K562 (cell line): Measurements from ENCODE around the gene PRAME. TPM values are rescaled to one million over a fixed set of nuclear protein-coding genes. Genes with fewer than 3 reads are reported as not detected.

Experiments
- CBX3 ChIP-seq, 2 experiments: IDR thresholded peaks; 1 replicate in 1 of 2; 2 replicates in 1 of 2; pipeline ENCODE4 v1.6.1; 2012; ENCODE audit warnings: inconsistent platforms in 2 of 2, low read length in 2 of 2, borderline replicate concordance in 1 of 2, control low read depth in 1 of 2
- CC2D1A ChIP-seq: fragments of 450-650 bp; IDR thresholded peaks from 2 replicates; pipeline ENCODE4 v1.6.1; 2017; ENCODE audit warnings: mild to moderate bottlenecking
- CSDE1 ChIP-seq, 2 experiments: fragments of 450-650 bp; IDR thresholded peaks; 2 replicates each; pipeline ENCODE4 v1.6.1; 2016; ENCODE audit warnings: mild to moderate bottlenecking in 1 of 2
- GMEB1 ChIP-seq: fragments of 250-450 bp; sonication (Bioruptor Pico); IDR thresholded peaks from 2 replicates; pipeline ENCODE4 v1.4.0; 2020; ENCODE audit warnings: mild to moderate bottlenecking
- HDAC6 ChIP-seq: IDR thresholded peaks from 2 replicates; pipeline ENCODE4 v1.6.1; 2012; ENCODE audit warnings: low read depth, mild to moderate bottlenecking, control low read depth, inconsistent platforms, low read length, moderate library complexity
- HIVEP1 ChIP-seq: fragments of 250-450 bp; sonication (Bioruptor Pico); IDR thresholded peaks from 2 replicates; pipeline ENCODE4 v1.4.0; 2020; ENCODE audit warnings: mild to moderate bottlenecking
- KDM2B ChIP-seq: fragments of 250-450 bp; sonication (Bioruptor Pico); IDR thresholded peaks from 2 replicates; pipeline ENCODE4 v1.8.0; 2021; ENCODE audit warnings: mild to moderate bottlenecking, moderate library complexity
- MEF2D ChIP-seq: conservative IDR thresholded peaks from 2 replicates; pipeline ENCODE4 v1.6.1; 2016; ENCODE audit warnings: low read depth, missing genetic modification characterization, missing compliant biosample characterization
- PHF20 ChIP-seq: fragments of 450-650 bp; IDR thresholded peaks from 2 replicates; pipeline ENCODE4 v1.6.1; 2018; ENCODE audit not compliant: partially characterized antibody
- SPI1 ChIP-seq: IDR thresholded peaks from 2 replicates; pipeline ENCODE4 v1.6.1; 2011; ENCODE audit warnings: low read depth, low read length, control low read depth, borderline replicate concordance
- USF1 ChIP-seq: sonication (generic); formaldehyde crosslinking; IDR thresholded peaks from 2 replicates; pipeline ENCODE4 v1.9.0; 2022; ENCODE audit warnings: mild to moderate bottlenecking, missing genetic modification reagents
- ZNF239 ChIP-seq: fragments of 250-450 bp; sonication (Bioruptor Pico); IDR thresholded peaks from 2 replicates; pipeline ENCODE4 v1.4.0; 2020; ENCODE audit warnings: mild to moderate bottlenecking
- polyA plus RNA-seq, 8 experiments: library from polyadenylated mRNA; depleted of rRNA in 4 of 8; stranded (reverse) in 5 of 8; unstranded in 3 of 8; fragments of >200 nt; fragmentation: Nextera tagmentation in 2 of 8; fragmentation: Illumina TruSeq in 1 of 8; extraction: Ambion mirVana in 2 of 8; extraction: Trizol in 1 of 8; gene quantifications; 2 replicates each; pipeline versions ENCODE4 v1.2.1 to v1.2.3, GENCODE V29; 2011 to 2014; ENCODE audit warnings: inconsistent platforms in 1 of 8, missing spikeins in 1 of 8
- total RNA-seq, 7 experiments: library from RNA; depleted of rRNA in 6 of 7; stranded (reverse); fragments of >200 nt in 6 of 7; fragmentation: Illumina TruSeq in 2 of 7; extraction: Trizol in 2 of 7; gene quantifications; 2 replicates each; pipeline versions ENCODE4 v1.2.1 to v1.2.3, GENCODE V29; 2011 to 2021; ENCODE audit warnings: low replicate concordance in 1 of 7
- TF ChIP-seq, protein P1 (sequence below), 2 experiments: fragments of 450-650 bp; IDR thresholded peaks; 2 replicates each; pipeline ENCODE4 v1.6.1; 2018; ENCODE audit warnings: mild to moderate bottlenecking in 2 of 2, low read depth in 1 of 2; ENCODE audit not compliant: partially characterized antibody in 2 of 2
- TF ChIP-seq, protein P2 (sequence below): sonication (generic); formaldehyde crosslinking; IDR thresholded peaks from 2 replicates; pipeline ENCODE4 v1.8.1; 2023; ENCODE audit warnings: mild to moderate bottlenecking, missing genetic modification reagents
- TF ChIP-seq, protein P3 (sequence below): sonication (generic); formaldehyde crosslinking; IDR thresholded peaks from 2 replicates; pipeline ENCODE4 v1.8.0; 2022; ENCODE audit warnings: mild to moderate bottlenecking, missing genetic modification reagents

The PRAME gene
- total and polyA plus RNA-seq, 9 of the 15 experiments (the other 6 are each of a cell fraction or from before 2014, with no cell fraction given), result 662 to 2,141 (median 1,142) TPM

- TF ChIP-seq GMEB1 (CRISPR knock-in tag) (no peak), CBX3 (IDR thresholded peaks at IDR 0.05; ENCODE audit: borderline replicate concordance in 1 of 2, low read length in 2 of 2) (no peak), HIVEP1 (CRISPR knock-in tag) (no peak), MEF2D (no peak), USF1 (peak; percentile 60; the same call in 1 of the 2 replicates), ZNF239 (no peak), KDM2B (CRISPR knock-in tag) (no peak), PHF20 (no peak), HDAC6 (no peak), SPI1 (no peak), CSDE1 (IDR thresholded peaks at IDR 0.05) (no peak), CC2D1A (no peak)
- TF ChIP-seq, protein P1, sequence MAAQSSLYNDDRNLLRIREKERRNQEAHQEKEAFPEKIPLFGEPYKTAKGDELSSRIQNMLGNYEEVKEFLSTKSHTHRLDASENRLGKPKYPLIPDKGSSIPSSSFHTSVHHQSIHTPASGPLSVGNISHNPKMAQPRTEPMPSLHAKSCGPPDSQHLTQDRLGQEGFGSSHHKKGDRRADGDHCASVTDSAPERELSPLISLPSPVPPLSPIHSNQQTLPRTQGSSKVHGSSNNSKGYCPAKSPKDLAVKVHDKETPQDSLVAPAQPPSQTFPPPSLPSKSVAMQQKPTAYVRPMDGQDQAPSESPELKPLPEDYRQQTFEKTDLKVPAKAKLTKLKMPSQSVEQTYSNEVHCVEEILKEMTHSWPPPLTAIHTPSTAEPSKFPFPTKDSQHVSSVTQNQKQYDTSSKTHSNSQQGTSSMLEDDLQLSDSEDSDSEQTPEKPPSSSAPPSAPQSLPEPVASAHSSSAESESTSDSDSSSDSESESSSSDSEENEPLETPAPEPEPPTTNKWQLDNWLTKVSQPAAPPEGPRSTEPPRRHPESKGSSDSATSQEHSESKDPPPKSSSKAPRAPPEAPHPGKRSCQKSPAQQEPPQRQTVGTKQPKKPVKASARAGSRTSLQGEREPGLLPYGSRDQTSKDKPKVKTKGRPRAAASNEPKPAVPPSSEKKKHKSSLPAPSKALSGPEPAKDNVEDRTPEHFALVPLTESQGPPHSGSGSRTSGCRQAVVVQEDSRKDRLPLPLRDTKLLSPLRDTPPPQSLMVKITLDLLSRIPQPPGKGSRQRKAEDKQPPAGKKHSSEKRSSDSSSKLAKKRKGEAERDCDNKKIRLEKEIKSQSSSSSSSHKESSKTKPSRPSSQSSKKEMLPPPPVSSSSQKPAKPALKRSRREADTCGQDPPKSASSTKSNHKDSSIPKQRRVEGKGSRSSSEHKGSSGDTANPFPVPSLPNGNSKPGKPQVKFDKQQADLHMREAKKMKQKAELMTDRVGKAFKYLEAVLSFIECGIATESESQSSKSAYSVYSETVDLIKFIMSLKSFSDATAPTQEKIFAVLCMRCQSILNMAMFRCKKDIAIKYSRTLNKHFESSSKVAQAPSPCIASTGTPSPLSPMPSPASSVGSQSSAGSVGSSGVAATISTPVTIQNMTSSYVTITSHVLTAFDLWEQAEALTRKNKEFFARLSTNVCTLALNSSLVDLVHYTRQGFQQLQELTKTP (IDR thresholded peaks at IDR 0.05; ENCODE audit: low read depth in 1 of 2, partially characterized antibody in 2 of 2), result no peak
- TF ChIP-seq, protein P2, sequence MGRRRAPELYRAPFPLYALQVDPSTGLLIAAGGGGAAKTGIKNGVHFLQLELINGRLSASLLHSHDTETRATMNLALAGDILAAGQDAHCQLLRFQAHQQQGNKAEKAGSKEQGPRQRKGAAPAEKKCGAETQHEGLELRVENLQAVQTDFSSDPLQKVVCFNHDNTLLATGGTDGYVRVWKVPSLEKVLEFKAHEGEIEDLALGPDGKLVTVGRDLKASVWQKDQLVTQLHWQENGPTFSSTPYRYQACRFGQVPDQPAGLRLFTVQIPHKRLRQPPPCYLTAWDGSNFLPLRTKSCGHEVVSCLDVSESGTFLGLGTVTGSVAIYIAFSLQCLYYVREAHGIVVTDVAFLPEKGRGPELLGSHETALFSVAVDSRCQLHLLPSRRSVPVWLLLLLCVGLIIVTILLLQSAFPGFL (CRISPR knock-in tag), result no peak
- TF ChIP-seq, protein P3, sequence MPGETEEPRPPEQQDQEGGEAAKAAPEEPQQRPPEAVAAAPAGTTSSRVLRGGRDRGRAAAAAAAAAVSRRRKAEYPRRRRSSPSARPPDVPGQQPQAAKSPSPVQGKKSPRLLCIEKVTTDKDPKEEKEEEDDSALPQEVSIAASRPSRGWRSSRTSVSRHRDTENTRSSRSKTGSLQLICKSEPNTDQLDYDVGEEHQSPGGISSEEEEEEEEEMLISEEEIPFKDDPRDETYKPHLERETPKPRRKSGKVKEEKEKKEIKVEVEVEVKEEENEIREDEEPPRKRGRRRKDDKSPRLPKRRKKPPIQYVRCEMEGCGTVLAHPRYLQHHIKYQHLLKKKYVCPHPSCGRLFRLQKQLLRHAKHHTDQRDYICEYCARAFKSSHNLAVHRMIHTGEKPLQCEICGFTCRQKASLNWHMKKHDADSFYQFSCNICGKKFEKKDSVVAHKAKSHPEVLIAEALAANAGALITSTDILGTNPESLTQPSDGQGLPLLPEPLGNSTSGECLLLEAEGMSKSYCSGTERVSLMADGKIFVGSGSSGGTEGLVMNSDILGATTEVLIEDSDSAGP, result no peak
Measured at GRCh38 chr22:22578702-22579424, 19.8 kb upstream of the PRAME start (continued).
